Natural killer cell (primary cell): ENCODE measurements around the gene TSNAX. TPM values are rescaled to one million over a fixed set of nuclear protein-coding genes. Genes with fewer than 3 reads are reported as not detected.
A peak's percentile ranks its signal among the peaks of the same experiment; 100 is the strongest.

ENCODE experiments used
- ATAC-seq, 3 donors: fragments of 150-1000 bp in 2 of 3; fragments of 200-7000 bp in 1 of 3; cut with Tn5 transposase; 1 replicate in 1 of 3; 2 replicates in 2 of 3; pipeline ENCODE4 v1.10.0; 2021; ENCODE audit warnings: mild to moderate bottlenecking in 2 of 3, moderate library complexity in 2 of 3
- DNase-seq, 2 donors: peaks; one replicate each; pipeline versions ENCODE4 v3.0.0 to v3.0.0-alpha.2; 2013 to 2021; ENCODE audit warnings: mixed read lengths in 1 of 2
- H3K27ac ChIP-seq: one replicate; pipeline ENCODE4 v1.5.1; 2013; ENCODE audit warnings: mild to moderate bottlenecking, low read length
- H3K27me3 ChIP-seq: one replicate; pipeline ENCODE4 v1.6.1; 2013; ENCODE audit warnings: low read length; ENCODE audit not compliant: control insufficient read depth, insufficient read depth
- H3K36me3 ChIP-seq: one replicate; pipeline ENCODE4 v1.6.1; 2013; ENCODE audit warnings: low read length; ENCODE audit not compliant: control insufficient read depth, insufficient read depth
- H3K4me1 ChIP-seq: one replicate; pipeline ENCODE4 v1.6.1; 2013; ENCODE audit warnings: low read length; ENCODE audit not compliant: control insufficient read depth, insufficient read depth
- H3K4me3 ChIP-seq: one replicate; pipeline ENCODE4 v1.5.1; 2013; ENCODE audit warnings: low read length
- H3K9me3 ChIP-seq: one replicate; pipeline ENCODE4 v1.6.1; 2013; ENCODE audit warnings: low read length; ENCODE audit not compliant: control insufficient read depth, insufficient read depth
- H3K27ac Mint-ChIP-seq, 2 donors: one replicate each; pipeline ENCODE4 v1.8.0; 2022; ENCODE audit warnings: mild to moderate bottlenecking in 2 of 2, mixed read lengths in 2 of 2, moderate library complexity in 1 of 2
- H3K27me3 Mint-ChIP-seq, 2 donors: one replicate each; pipeline ENCODE4 v1.8.0; 2022; ENCODE audit warnings: low read depth in 2 of 2, mixed read lengths in 2 of 2
- H3K36me3 Mint-ChIP-seq: one replicate; pipeline ENCODE4 v1.8.0; 2022; ENCODE audit warnings: mixed read lengths
- H3K4me1 Mint-ChIP-seq, 2 donors: one replicate each; pipeline ENCODE4 v1.8.0; 2022; ENCODE audit warnings: mixed read lengths in 2 of 2
- H3K4me3 Mint-ChIP-seq: one replicate; pipeline ENCODE4 v1.8.0; 2022; ENCODE audit warnings: mild to moderate bottlenecking, moderate library complexity, mixed read lengths
- H3K9me3 Mint-ChIP-seq, 2 donors: one replicate each; pipeline ENCODE4 v1.8.0; 2022; ENCODE audit warnings: mixed read lengths in 2 of 2
- CTCF ChIP-seq: fragments of 200-600 bp; IDR thresholded peaks from one replicate; pipeline ENCODE4 v1.8.0; 2022; ENCODE audit warnings: antibody characterized with exemption
- WGBS: methylation state at CpG from one replicate; pipeline ENCODE4 v1.1.7; 2013; ENCODE audit warnings: missing lambda C conversion rate; ENCODE audit not compliant: insufficient coverage; 5-methylcytosine and 5-hydroxymethylcytosine counted together
- intact Hi-C: fragments of 100-400 bp; cut with micrococcal nuclease; formaldehyde crosslinking; loops from one replicate; pipeline ENCODE4 v1.14.2; 2022
- total RNA-seq, 4 donors: library from RNA; stranded (reverse); fragments of 120-200 nt in 1 of 4; gene quantifications; one replicate each; pipeline versions ENCODE4 v1.2.3 to v1.2.4, GENCODE V29; 2013 to 2022

The TSNAX gene
- total RNA-seq, 3 donors from 2014 or later (not counting 1 experiment from before 2014, with no cell fraction given): 35.6 to 49.3 (median 44.8) TPM

GRCh38 chr1:231583376-231583775, 54.9 kb downstream of the TSNAX start:
- intact Hi-C loops: no loop called here
- H3K4me1 Mint-ChIP-seq: no peaks in the 10 kb centered on the region
- no peaks in the 10 kb centered on the region for H3K9me3 Mint-ChIP-seq
- Histone ChIP-seq H3K36me3 (no peaks in the 10 kb centered on the region), H3K9me3 (no peaks in the 10 kb centered on the region), H3K27me3 (no peaks in the 10 kb centered on the region), H3K27ac (no peak overlapping the region), H3K4me1 (no peaks in the 10 kb centered on the region), H3K4me3 (no peak overlapping the region)
- no peak for TF ChIP-seq CTCF
- ATAC-seq (no peak), DNase-seq (no peak)
- no peak overlapping the region for H3K4me3 Mint-ChIP-seq
- H3K27ac Mint-ChIP-seq: no peak overlapping the region
- H3K27me3 Mint-ChIP-seq: no peaks in the 10 kb centered on the region
- no peaks in the 10 kb centered on the region for H3K36me3 Mint-ChIP-seq
- 94% methylated on average over 6 of the region's 6 CpGs for WGBS

DNA sequence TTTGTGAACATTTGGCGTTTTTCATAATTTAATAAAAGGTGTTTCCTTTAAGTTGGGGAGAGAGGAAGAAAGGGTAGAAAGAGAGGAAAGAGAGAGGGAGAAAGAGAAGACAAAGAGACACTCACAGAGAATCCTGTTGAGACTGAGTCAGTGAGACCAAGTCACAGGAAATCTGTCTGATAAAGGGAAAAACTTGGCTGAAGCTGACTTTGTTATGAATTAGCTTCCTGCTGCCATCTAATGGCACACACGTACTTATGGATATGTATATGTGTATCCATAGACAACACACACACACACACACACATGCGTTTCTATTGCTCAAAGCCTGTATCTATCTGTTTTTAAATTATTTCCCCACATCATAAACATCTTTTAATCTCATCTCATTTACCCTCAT, 55.6 kb downstream of the TSNAX start:
- TF ChIP-seq CTCF: no peak
- intact Hi-C loops: no loop called here
- no peak overlapping the region for H3K4me3 ChIP-seq
- no peaks in the 10 kb centered on the region for H3K9me3 ChIP-seq
- no peak overlapping the region for H3K27ac ChIP-seq
- Mint-ChIP-seq H3K27ac (no peak overlapping the region), H3K9me3 (no peaks in the 10 kb centered on the region), H3K4me3 (no peak overlapping the region), H3K27me3 (no peaks in the 10 kb centered on the region), H3K36me3 (no peaks in the 10 kb centered on the region), H3K4me1 (no peaks in the 10 kb centered on the region)
- H3K4me1 ChIP-seq: no peaks in the 10 kb centered on the region
- ATAC-seq: no peak
- no peaks in the 10 kb centered on the region for H3K27me3 ChIP-seq
- WGBS: 56% methylated on average over 3 of the region's 3 CpGs
- H3K36me3 ChIP-seq: no peaks in the 10 kb centered on the region
- peak in 1 of 2 donors; percentile 11 for DNase-seq

DNA sequence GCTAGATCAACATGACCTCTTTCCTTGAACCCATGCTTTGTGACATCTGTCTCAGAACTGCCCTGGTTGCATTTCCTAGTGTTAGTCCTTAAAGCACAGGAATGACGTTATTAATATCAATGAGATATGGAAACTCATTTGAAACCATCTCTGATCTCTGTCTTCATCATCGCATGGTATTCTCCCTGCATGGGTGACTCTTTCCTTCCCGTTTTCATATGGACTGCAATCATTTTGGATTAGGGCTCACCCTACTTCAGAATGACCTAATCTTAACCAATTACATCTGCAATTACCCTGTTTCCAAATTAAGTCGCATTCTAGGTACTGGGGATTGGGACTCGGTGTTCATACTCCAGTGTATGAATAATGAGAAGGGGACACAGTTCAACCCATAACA, 56.5 kb downstream of the TSNAX start:
- no peaks in the 10 kb centered on the region for H3K36me3 Mint-ChIP-seq
- TF ChIP-seq CTCF: no peak
- no peaks in the 10 kb centered on the region for H3K9me3 Mint-ChIP-seq
- ATAC-seq (no peak), DNase-seq (no peak)
- H3K4me3 Mint-ChIP-seq: no peak overlapping the region
- Histone ChIP-seq H3K27ac (no peak overlapping the region), H3K27me3 (no peaks in the 10 kb centered on the region), H3K4me3 (no peak overlapping the region), H3K4me1 (no peaks in the 10 kb centered on the region), H3K9me3 (no peaks in the 10 kb centered on the region), H3K36me3 (no peaks in the 10 kb centered on the region)
- no peaks in the 10 kb centered on the region for H3K4me1 Mint-ChIP-seq
- H3K27me3 Mint-ChIP-seq: no peaks in the 10 kb centered on the region
- WGBS: 82% methylated on average over 3 of the region's 5 CpGs
- intact Hi-C loops: no loop called here
- H3K27ac Mint-ChIP-seq: no peak overlapping the region

GRCh38 chr1:231590453-231591198, 62.2 kb downstream of the TSNAX start:
- DNase-seq: peak in 1 of 2 donors; percentile 67
- intact Hi-C loops: loop anchor here (1.0 kb wide), 1 partner anchor 232 kb away; no protein-coding TSS in a partner anchor
- H3K9me3 Mint-ChIP-seq: no peaks in the 10 kb centered on the region
- WGBS: 44% methylated on average over 7 of the region's 12 CpGs
- Histone ChIP-seq H3K27me3 (no peaks in the 10 kb centered on the region), H3K27ac (no peak overlapping the region), H3K36me3 (no peaks in the 10 kb centered on the region), H3K9me3 (no peaks in the 10 kb centered on the region), H3K4me1 (no peaks in the 10 kb centered on the region), H3K4me3 (no peak overlapping the region)
- no peak overlapping the region for H3K27ac Mint-ChIP-seq
- H3K36me3 Mint-ChIP-seq: no peaks in the 10 kb centered on the region
- peaks cover 7 to 12% of the 10 kb centered on the region in 2 donors for H3K4me1 Mint-ChIP-seq
- H3K4me3 Mint-ChIP-seq: no peak overlapping the region
- peaks cover 0 to 6% of the 10 kb centered on the region in 2 donors for H3K27me3 Mint-ChIP-seq
- peak; percentile 49 to 70 (median 63) for ATAC-seq
- peak; percentile 46 for TF ChIP-seq CTCF
